Activated CD8-positive, alpha-beta T cell treated with anti-CD3 and anti-CD28 coated beads for 36 hours (primary cell): ENCODE measurements around the gene GPR152. TPM values are rescaled to one million over a fixed set of nuclear protein-coding genes. Genes with fewer than 3 reads are reported as not detected.

ENCODE experiments used
- ATAC-seq: fragments of 200-7000 bp; cut with Tn5 transposase; one replicate; pipeline ENCODE4 v1.10.0; 2021; ENCODE audit warnings: mild to moderate bottlenecking, moderate library complexity
- CTCF ChIA-PET: fragments of 350-600 bp; sonication (Branson Sonifier 250); formaldehyde crosslinking; loops from one replicate; lab custom pipeline; 2021; ENCODE audit warnings: antibody characterized with exemption; lab: Charles Lee
- POLR2A ChIA-PET: fragments of 350-600 bp; sonication (Branson Sonifier 250); formaldehyde crosslinking; loops from one replicate; lab custom pipeline; 2021; ENCODE audit warnings: antibody characterized with exemption; lab: Charles Lee
- DNase-seq: peaks from one replicate; pipeline ENCODE4 v3.0.0-alpha.2; 2020
- H3K27ac Mint-ChIP-seq: one replicate; pipeline ENCODE4 v1.8.0; 2021; ENCODE audit warnings: mild to moderate bottlenecking, mixed read lengths
- H3K27me3 Mint-ChIP-seq: one replicate; pipeline ENCODE4 v1.8.0; 2021; ENCODE audit warnings: mixed read lengths
- H3K36me3 Mint-ChIP-seq: one replicate; pipeline ENCODE4 v1.8.0; 2021; ENCODE audit warnings: low read depth, mixed read lengths
- H3K4me1 Mint-ChIP-seq: one replicate; pipeline ENCODE4 v1.8.0; 2021; ENCODE audit warnings: low read depth, mixed read lengths
- H3K4me3 Mint-ChIP-seq: one replicate; pipeline ENCODE4 v1.8.0; 2021; ENCODE audit warnings: mild to moderate bottlenecking, moderate library complexity, mixed read lengths
- H3K9me3 Mint-ChIP-seq: one replicate; pipeline ENCODE4 v1.8.0; 2021; ENCODE audit warnings: mixed read lengths
- CTCF ChIP-seq: fragments of 200-600 bp; IDR thresholded peaks from one replicate; pipeline ENCODE4 v1.8.0; 2022; ENCODE audit warnings: antibody characterized with exemption, mild to moderate bottlenecking
- intact Hi-C: fragments of 100-400 bp; cut with micrococcal nuclease; formaldehyde crosslinking; loops from one replicate; pipeline ENCODE4 v1.10.0; 2022
- total RNA-seq, 2 experiments: library from RNA; stranded (reverse); gene quantifications; one replicate each; pipeline ENCODE4 v1.2.3, GENCODE V29; 2021

Gene GPR152
- total RNA-seq, 2 experiments from 2014 or later: not detected

GRCh38 chr11:67453816-67454732 is 1.5 kb upstream of the GPR152 start:
- intact Hi-C loops: no loop called here
- ATAC-seq: no peak
- Mint-ChIP-seq H3K27ac (no peak overlapping the region), H3K9me3 (no peaks in the 10 kb centered on the region), H3K27me3 (no peaks in the 10 kb centered on the region), H3K4me1 (peaks cover 9% of the 10 kb centered on the region), H3K4me3 (no peak overlapping the region), H3K36me3 (no peaks in the 10 kb centered on the region)
- POLR2A ChIA-PET: interaction anchor here (0.9 to 1.8 kb wide), 3 partner anchors 14 to 214 kb away, joined by 3 to 8 read pairs (median 6); no protein-coding TSS in a partner anchor
- CTCF ChIA-PET: no interaction called here
- no peak for TF ChIP-seq CTCF
- DNase-seq: no peak

- no peak for DNase-seq
- Mint-ChIP-seq H3K27ac (no peak overlapping the region), H3K36me3 (no peaks in the 10 kb centered on the region), H3K9me3 (no peaks in the 10 kb centered on the region), H3K27me3 (no peaks in the 10 kb centered on the region), H3K4me1 (peaks cover 20% of the 10 kb centered on the region), H3K4me3 (no peak overlapping the region)
- no peak for TF ChIP-seq CTCF
- ChIA-PET CTCF (interaction anchor here (1.2 kb wide), 1 partner anchor 69 kb away, joined by 3 read pairs; no protein-coding TSS in a partner anchor), POLR2A (interaction anchor here (0.6 to 2.2 kb wide), 8 partner anchors 10 to 54 kb away, joined by 3 to 11 read pairs (median 3); partner anchors contain the start of genes PITPNM1 and PTPRCAP)
- intact Hi-C loops: no loop called here
- ATAC-seq: no peak
Measured at GRCh38 chr11:67451658-67451976, 912 bp downstream of the GPR152 start.

- no peak for TF ChIP-seq CTCF
- Mint-ChIP-seq H3K4me3 (no peak overlapping the region), H3K9me3 (no peaks in the 10 kb centered on the region), H3K36me3 (no peaks in the 10 kb centered on the region), H3K27me3 (no peaks in the 10 kb centered on the region), H3K4me1 (peaks cover 25% of the 10 kb centered on the region), H3K27ac (no peak overlapping the region)
- ChIA-PET POLR2A (interaction anchor here (0.9 to 2.2 kb wide), 8 partner anchors 10 to 55 kb away, joined by 3 to 11 read pairs (median 3); partner anchors contain the start of genes PITPNM1, PPP1CA and PTPRCAP), CTCF (interaction anchor here (1.2 kb wide), 1 partner anchor 68 kb away, joined by 3 read pairs; no protein-coding TSS in a partner anchor)
- DNase-seq (no peak), ATAC-seq (no peak)
- intact Hi-C loops: no loop called here
Measured at GRCh38 chr11:67450796-67451657, 1.5 kb downstream of the GPR152 start.

- ATAC-seq: no peak
- no peaks in the 10 kb centered on the region for H3K9me3 Mint-ChIP-seq
- ChIA-PET POLR2A (interaction anchor here (2.0 kb wide), 1 partner anchor 10 kb away, joined by 6 read pairs; no protein-coding TSS in a partner anchor), CTCF (interaction anchor here (1.3 kb wide), 1 partner anchor 98 kb away, joined by 3 read pairs; no protein-coding TSS in a partner anchor)
- H3K27me3 Mint-ChIP-seq: no peaks in the 10 kb centered on the region
- H3K36me3 Mint-ChIP-seq: no peaks in the 10 kb centered on the region
- H3K27ac Mint-ChIP-seq: no peak overlapping the region
- TF ChIP-seq CTCF: no peak
- peaks cover 42% of the 10 kb centered on the region for H3K4me1 Mint-ChIP-seq
- H3K4me3 Mint-ChIP-seq: no peak overlapping the region
- intact Hi-C loops: no loop called here
- no peak for DNase-seq
Measured at GRCh38 chr11:67449116-67449844, 3.2 kb downstream of the GPR152 start.
